ENCODE data around the gene PRMT7. TPM values are rescaled to one million over a fixed set of nuclear protein-coding genes. Genes with fewer than 3 reads are reported as not detected.

Gene PRMT7
- total and polyA plus RNA-seq, 2 of the 8 experiments (the other 6 are each of a cell fraction or from before 2014, with no cell fraction given): 48.2 to 49.3 TPM

DNA sequence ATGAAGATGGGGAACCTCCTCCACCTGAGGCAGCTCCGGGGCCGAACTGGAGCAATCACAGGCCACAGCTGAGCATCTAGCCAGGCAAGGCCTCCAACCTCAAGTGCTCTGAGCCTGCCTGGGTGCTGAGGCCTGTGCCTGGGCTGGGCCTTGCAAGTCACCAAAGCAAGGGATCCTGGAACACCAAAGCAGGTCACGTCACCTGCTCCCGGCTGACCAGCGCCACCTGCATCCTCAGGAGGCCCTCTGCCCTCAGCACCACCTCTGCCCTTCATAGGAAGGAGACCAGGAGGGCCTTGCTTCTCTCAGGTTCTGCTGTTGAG lies 69.5 kb downstream of the PRMT7 start (continued):
- no peak for TF ChIP-seq TBP (IDR thresholded peaks at IDR 0.05; ENCODE audit: low read depth, low read length)
